AG04450 (cell line): Measurements from ENCODE around the gene MRAP2. TPM values are rescaled to one million over a fixed set of nuclear protein-coding genes. Genes with fewer than 3 reads are reported as not detected.
"Not testable (repeated sequence)": the region's sequence is repeated elsewhere in the genome, so short reads cannot be mapped to it uniquely, and the experiment has no call there.

ENCODE experiments used
- CTCF ChIA-PET: fragments of 300-600, 350-600 bp; formaldehyde crosslinking; extraction: SDS; loops from one replicate; lab custom pipeline; 2022; ENCODE audit warnings: antibody characterized with exemption, inconsistent platforms; lab: Charles Lee
- POLR2A ChIA-PET: fragments of 350-600 bp; formaldehyde crosslinking; extraction: SDS; loops from one replicate; lab custom pipeline; 2021; ENCODE audit warnings: antibody characterized with exemption, inconsistent platforms; lab: Yijun Ruan, JAX
- DNase-seq: peaks from one replicate; pipeline ENCODE4 v3.0.0-alpha.2; 2011; ENCODE audit warnings: low read depth, low spot score
- H3K27ac ChIP-seq: one replicate; pipeline ENCODE4 v1.5.1; 2012; ENCODE audit warnings: low read depth, low read length, control low read depth
- H3K27me3 ChIP-seq: one replicate; pipeline ENCODE4 v1.6.0; 2012; ENCODE audit warnings: low read length; ENCODE audit not compliant: control insufficient read depth, insufficient read depth
- H3K4me3 ChIP-seq: 2 replicates; pipeline ENCODE4 v1.5.1; 2011; ENCODE audit warnings: mild to moderate bottlenecking, low read depth, low read length, control low read depth
- H3K9me3 ChIP-seq: 2 replicates; pipeline ENCODE4 v1.5.1; 2012; ENCODE audit warnings: low read length; ENCODE audit not compliant: control insufficient read depth, insufficient read depth
- CTCF ChIP-seq: IDR thresholded peaks from 2 replicates; pipeline ENCODE4 v1.5.1; 2011; ENCODE audit warnings: low read depth, low read length, control low read depth, inconsistent platforms
- polyA plus RNA-seq: library from polyadenylated mRNA; depleted of rRNA; stranded (reverse); fragments of >200 nt; gene quantifications from 2 replicates; pipeline ENCODE4 v1.2.3, GENCODE V29; 2011

MRAP2 gene
- polyA plus RNA-seq, 1 experiment = not detected

- ChIA-PET CTCF (no interaction called here), POLR2A (no interaction called here)
- H3K4me3 ChIP-seq = no peak overlapping the region
- no peak for TF ChIP-seq CTCF
- no peak for DNase-seq
- H3K27me3 ChIP-seq = no peaks in the 10 kb centered on the region
- no peak overlapping the region for H3K27ac ChIP-seq
- H3K9me3 ChIP-seq = no peaks in the 10 kb centered on the region
Measured at GRCh38 chr6:84107495-84107894, 73.9 kb downstream of the MRAP2 start.

GRCh38 chr6:84111351-84111750 is 77.8 kb downstream of the MRAP2 start:
- H3K9me3 ChIP-seq, H3K27ac ChIP-seq, H3K27me3 ChIP-seq, POLR2A ChIA-PET, CTCF ChIA-PET, DNase-seq, H3K4me3 ChIP-seq: not testable (repeated sequence)

GRCh38 chr6:84114933-84115594 is 81.5 kb downstream of the MRAP2 start:
- CTCF ChIA-PET, H3K27ac ChIP-seq, H3K9me3 ChIP-seq, H3K27me3 ChIP-seq, DNase-seq, POLR2A ChIA-PET, H3K4me3 ChIP-seq: not testable (repeated sequence)

GRCh38 chr6:84118191-84118590 is 84.6 kb downstream of the MRAP2 start:
- Histone ChIP-seq H3K27ac (no peak overlapping the region), H3K9me3 (no peaks in the 10 kb centered on the region), H3K27me3 (no peaks in the 10 kb centered on the region), H3K4me3 (no peak overlapping the region)
- ChIA-PET CTCF (no interaction called here), POLR2A (no interaction called here)
- TF ChIP-seq CTCF = no peak
- no peak for DNase-seq

GRCh38 chr6:84119277-84119676 is 85.7 kb downstream of the MRAP2 start:
- TF ChIP-seq CTCF = no peak
- Histone ChIP-seq H3K4me3 (no peak overlapping the region), H3K27me3 (no peaks in the 10 kb centered on the region), H3K9me3 (no peaks in the 10 kb centered on the region), H3K27ac (no peak overlapping the region)
- POLR2A ChIA-PET = no interaction called here
- CTCF ChIA-PET = no interaction called here
- no peak for DNase-seq

- no peaks in the 10 kb centered on the region for H3K9me3 ChIP-seq
- TF ChIP-seq CTCF = no peak
- CTCF ChIA-PET = no interaction called here
- POLR2A ChIA-PET = no interaction called here
- no peak overlapping the region for H3K27ac ChIP-seq
- no peaks in the 10 kb centered on the region for H3K27me3 ChIP-seq
- H3K4me3 ChIP-seq = no peak overlapping the region
- no peak for DNase-seq
Measured at GRCh38 chr6:84123186-84123585, 89.6 kb downstream of the MRAP2 start.

GRCh38 chr6:84129588-84129987 is 96.0 kb downstream of the MRAP2 start:
- DNase-seq, H3K27me3 ChIP-seq, POLR2A ChIA-PET, H3K27ac ChIP-seq, H3K4me3 ChIP-seq: not testable (repeated sequence)
- CTCF ChIA-PET = interaction anchor here (0.6 kb wide), 1 partner anchor 260 kb away, joined by 3 read pairs; no protein-coding TSS in a partner anchor
- peaks cover 13% of the 10 kb centered on the region; the same call in 1 of the 2 replicates for H3K9me3 ChIP-seq

- DNase-seq, H3K27me3 ChIP-seq, H3K4me3 ChIP-seq, CTCF ChIA-PET, POLR2A ChIA-PET, H3K27ac ChIP-seq: not testable (repeated sequence)
- H3K9me3 ChIP-seq = peaks cover 13% of the 10 kb centered on the region; the same call in 1 of the 2 replicates
Measured at GRCh38 chr6:84133385-84133784, 99.8 kb downstream of the MRAP2 start.
